ENCODE data around the gene ILDR2. TPM values are rescaled to one million over a fixed set of nuclear protein-coding genes. Genes with fewer than 3 reads are reported as not detected.

ILDR2 gene, protein sequence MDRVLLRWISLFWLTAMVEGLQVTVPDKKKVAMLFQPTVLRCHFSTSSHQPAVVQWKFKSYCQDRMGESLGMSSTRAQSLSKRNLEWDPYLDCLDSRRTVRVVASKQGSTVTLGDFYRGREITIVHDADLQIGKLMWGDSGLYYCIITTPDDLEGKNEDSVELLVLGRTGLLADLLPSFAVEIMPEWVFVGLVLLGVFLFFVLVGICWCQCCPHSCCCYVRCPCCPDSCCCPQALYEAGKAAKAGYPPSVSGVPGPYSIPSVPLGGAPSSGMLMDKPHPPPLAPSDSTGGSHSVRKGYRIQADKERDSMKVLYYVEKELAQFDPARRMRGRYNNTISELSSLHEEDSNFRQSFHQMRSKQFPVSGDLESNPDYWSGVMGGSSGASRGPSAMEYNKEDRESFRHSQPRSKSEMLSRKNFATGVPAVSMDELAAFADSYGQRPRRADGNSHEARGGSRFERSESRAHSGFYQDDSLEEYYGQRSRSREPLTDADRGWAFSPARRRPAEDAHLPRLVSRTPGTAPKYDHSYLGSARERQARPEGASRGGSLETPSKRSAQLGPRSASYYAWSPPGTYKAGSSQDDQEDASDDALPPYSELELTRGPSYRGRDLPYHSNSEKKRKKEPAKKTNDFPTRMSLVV
- total RNA-seq: under 1 TPM in 3 of 4 donors, not detected in 1; 0.04 to 0.57 (median 0.21) TPM

DNA sequence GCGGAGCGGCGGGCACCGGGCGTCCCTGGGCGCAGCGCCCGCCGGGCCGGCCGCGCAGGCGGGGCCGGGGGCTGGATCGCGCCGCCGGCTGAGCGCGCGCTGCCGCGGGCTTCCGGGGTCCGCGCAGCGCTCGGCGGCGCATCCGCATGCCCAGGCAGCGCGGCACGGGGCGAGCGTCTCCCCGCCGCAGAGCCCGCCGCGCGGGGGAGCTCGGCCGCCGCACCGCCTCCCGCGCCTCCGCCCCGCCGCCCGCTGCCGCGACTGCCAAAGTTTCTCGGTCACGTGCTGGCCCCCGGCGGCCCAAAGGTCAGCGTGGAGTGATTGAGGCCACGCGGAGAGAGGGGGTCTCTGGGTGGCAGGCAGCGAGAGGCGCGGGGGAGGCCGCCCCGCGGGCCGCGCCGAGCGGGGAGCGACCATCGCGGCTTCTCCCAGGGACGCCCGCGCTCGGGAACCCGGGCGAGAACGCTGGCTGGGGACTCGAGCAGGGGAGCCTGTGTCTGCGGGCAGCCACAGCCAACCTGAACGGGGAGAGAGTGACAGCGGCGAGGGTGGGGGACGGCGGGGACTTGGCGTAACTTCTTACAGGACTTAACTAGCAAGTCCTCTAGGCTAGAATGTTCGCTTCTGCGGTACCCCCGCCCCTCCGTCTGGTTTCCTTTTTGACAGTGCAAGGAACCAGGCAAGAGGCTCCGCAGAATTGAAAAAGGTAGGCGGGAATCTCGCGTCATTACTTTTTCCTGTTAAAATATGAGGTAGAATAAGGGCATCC lies at the start of gene ILDR2:
ILDR2 (minus strand) TSS at position 180 of the 769 bp plus-strand sequence. CDS start 272 bp downstream, outside the sequence.
- no peak for DNase-seq
- peak within 1 kb of the TSS in 3 of 4 donors; percentile 49 to 72 (median 70) for H3K27ac ChIP-seq
- no peaks in the 10 kb centered on the region for H3K9me3 ChIP-seq
- H3K4me1 ChIP-seq: peaks cover 8 to 19% (median 8%) of the 10 kb centered on the region in 3 donors
- TF ChIP-seq, protein P1, sequence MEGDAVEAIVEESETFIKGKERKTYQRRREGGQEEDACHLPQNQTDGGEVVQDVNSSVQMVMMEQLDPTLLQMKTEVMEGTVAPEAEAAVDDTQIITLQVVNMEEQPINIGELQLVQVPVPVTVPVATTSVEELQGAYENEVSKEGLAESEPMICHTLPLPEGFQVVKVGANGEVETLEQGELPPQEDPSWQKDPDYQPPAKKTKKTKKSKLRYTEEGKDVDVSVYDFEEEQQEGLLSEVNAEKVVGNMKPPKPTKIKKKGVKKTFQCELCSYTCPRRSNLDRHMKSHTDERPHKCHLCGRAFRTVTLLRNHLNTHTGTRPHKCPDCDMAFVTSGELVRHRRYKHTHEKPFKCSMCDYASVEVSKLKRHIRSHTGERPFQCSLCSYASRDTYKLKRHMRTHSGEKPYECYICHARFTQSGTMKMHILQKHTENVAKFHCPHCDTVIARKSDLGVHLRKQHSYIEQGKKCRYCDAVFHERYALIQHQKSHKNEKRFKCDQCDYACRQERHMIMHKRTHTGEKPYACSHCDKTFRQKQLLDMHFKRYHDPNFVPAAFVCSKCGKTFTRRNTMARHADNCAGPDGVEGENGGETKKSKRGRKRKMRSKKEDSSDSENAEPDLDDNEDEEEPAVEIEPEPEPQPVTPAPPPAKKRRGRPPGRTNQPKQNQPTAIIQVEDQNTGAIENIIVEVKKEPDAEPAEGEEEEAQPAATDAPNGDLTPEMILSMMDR (IDR thresholded peaks at IDR 0.05): no peak
- TF ChIP-seq POLR2A (IDR thresholded peaks at IDR 0.05): no peak
- WGBS, 2 donors: 0 to 1% methylated on average over 10 to 12 of the region's 97 CpGs
- H3K27me3 ChIP-seq: peaks cover 0 to 76% (median 3%) of the 10 kb centered on the region in 4 donors
- intact Hi-C loops (cut with DNase I): no loop called here
- H3K36me3 ChIP-seq: no peaks in the 10 kb centered on the region
- H3K4me3 ChIP-seq: peak within 1 kb of the TSS; percentile 45 to 90 (median 58)

DNA sequence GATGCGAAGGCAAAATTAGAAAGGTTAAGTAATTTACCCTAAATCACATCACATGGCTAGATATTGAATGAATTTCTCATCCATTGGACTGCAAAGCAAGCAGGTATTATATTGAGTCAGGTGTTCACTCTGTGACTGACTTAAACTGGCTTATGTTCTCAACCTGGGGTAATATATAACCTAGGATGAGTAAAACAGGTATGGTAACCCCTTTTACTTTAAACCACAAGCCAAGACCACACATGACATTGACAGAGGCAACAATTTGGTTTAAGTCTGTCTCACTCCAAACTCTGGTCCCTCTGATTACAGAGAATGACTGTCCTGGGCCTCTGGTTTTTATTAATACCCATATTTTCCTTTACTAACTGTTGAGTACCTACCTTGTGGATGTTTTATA lies 47.0 kb upstream of the ILDR2 start:
- no peaks in the 10 kb centered on the region for H3K36me3 ChIP-seq
- no peak for DNase-seq
- H3K4me3 ChIP-seq: no peak overlapping the region
- 100% methylated on average over 1 of the region's 1 CpG for WGBS, 2 donors
- intact Hi-C loops (cut with DNase I): no loop called here
- H3K4me1 ChIP-seq: no peaks in the 10 kb centered on the region
- no peaks in the 10 kb centered on the region for H3K9me3 ChIP-seq
- TF ChIP-seq, protein P1 (IDR thresholded peaks at IDR 0.05): no peak
- TF ChIP-seq POLR2A (IDR thresholded peaks at IDR 0.05): no peak
- H3K27ac ChIP-seq: no peak overlapping the region
- peaks cover 0 to 21% (median 0%) of the 10 kb centered on the region in 4 donors for H3K27me3 ChIP-seq

DNA sequence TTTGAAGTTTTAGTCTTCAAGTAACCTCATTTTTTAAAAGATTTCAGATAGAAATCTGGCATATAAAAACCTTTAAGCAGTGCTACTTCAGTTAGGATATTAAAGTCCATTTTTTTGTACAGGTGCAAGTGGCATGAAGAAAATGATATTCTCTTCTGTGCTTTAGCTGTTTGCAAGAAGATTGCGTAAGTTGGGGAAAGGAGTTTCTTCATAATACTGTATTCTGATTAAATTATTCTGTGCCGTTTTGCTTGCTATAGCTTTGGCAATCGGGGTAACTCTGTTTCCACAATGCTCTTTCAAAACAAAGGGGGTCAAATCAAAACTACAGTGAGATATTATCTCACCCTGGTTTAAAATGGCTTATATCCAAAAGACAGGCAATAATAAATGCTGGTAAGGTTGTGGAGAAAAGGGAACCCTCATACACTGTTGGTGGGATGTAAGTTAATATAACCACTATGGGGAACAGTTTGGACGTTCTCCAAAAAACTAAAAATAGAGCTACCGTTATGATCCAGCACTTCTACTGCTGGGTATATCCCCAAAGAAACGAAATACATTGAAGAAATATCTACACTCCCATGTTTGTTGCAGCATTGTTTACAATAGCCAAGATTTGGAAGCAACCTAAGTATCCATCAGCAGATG lies 40.9 kb upstream of the ILDR2 start:
- no peaks in the 10 kb centered on the region for H3K9me3 ChIP-seq
- H3K4me1 ChIP-seq: no peaks in the 10 kb centered on the region
- WGBS, 2 donors: 45 to 56% methylated on average over 6 of the region's 6 CpGs
- H3K36me3 ChIP-seq: no peaks in the 10 kb centered on the region
- no peak overlapping the region for H3K4me3 ChIP-seq
- H3K27me3 ChIP-seq: no peaks in the 10 kb centered on the region
- intact Hi-C loops (cut with DNase I): no loop called here
- TF ChIP-seq, protein P1 (IDR thresholded peaks at IDR 0.05): no peak
- no peak for TF ChIP-seq POLR2A (IDR thresholded peaks at IDR 0.05)
- H3K27ac ChIP-seq: no peak overlapping the region
- no peak for DNase-seq

DNA sequence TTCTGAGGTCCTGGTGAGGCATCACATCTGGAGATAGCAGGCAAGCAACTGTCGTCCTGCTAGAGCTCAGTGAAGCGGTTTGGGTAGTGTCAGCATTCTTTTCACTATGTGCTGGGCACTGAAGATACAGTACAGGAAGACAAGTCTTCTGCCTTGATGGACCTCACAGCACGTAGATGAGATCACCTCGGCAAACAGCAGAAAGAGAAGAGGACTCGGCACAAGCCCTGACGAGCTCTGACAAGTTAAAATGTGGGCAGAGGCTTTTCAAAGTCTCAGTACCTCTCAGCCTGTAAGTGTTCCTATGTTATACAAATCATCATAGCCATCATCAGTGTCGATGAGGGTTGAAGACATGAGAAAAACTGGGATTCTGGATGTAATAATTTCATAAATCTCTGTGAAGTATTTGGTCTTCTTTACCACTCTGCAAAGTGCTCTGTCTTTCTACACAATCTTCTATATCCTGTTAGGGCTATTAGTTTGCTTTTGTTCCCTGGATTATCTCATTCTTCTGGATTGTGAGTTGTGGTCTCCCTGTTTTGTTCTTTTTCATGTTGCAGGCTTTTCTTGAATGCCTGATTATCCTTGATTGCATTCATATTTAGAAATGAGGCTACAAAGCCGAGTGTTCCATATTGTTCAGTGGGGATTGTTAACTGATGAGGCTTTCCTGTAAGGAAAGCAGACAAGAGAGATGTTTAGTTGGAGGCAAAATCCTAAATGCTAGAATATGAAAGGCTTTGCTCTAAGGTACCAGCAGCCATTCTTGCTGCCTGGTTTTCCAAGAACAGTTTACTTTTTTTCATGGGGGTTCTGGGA lies 38.0 kb upstream of the ILDR2 start:
- Histone ChIP-seq H3K27me3 (no peaks in the 10 kb centered on the region), H3K27ac (no peak overlapping the region), H3K9me3 (no peaks in the 10 kb centered on the region), H3K4me3 (no peak overlapping the region), H3K4me1 (no peaks in the 10 kb centered on the region), H3K36me3 (no peaks in the 10 kb centered on the region)
- no peak for DNase-seq
- intact Hi-C loops (cut with DNase I): no loop called here
- 30 to 47% methylated on average over 7 to 8 of the region's 8 CpGs for WGBS, 2 donors
- TF ChIP-seq, protein P1 (IDR thresholded peaks at IDR 0.05): no peak
- TF ChIP-seq POLR2A (IDR thresholded peaks at IDR 0.05): no peak

All from esophagus squamous epithelium (tissue), 5 donors.